Measurements from ENCODE around the gene C2CD5. TPM values are rescaled to one million over a fixed set of nuclear protein-coding genes. Genes with fewer than 3 reads are reported as not detected.

Gene C2CD5
- total and polyA plus RNA-seq, 4 donors, result 23.7 to 54.1 (median 35.1) TPM

DNA sequence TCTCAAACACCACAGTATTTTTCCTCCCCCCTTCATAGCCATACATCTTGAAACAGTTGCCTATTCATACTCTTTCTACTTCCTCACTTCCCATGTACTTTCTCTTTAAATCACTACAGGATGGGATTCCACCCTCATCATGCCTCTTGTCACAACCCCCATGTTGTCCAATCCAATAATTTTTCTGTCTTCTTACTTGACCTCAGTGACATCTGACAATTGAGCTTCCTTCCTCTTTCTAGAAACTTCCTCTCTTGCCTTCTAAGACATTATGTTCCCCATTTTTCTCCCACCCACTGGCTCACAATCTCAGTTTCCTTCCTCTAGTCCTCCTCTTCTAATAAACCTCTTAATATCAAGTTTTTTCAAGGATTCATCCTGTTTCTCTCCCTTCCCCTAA lies 5.3 kb downstream of the C2CD5 start:
- no peak overlapping the region for H3K27ac ChIP-seq (ENCODE audit: low read depth in 1 of 2, low read length in 2 of 2)
- no peak for ATAC-seq (ENCODE audit: low FRiP score)

DNA sequence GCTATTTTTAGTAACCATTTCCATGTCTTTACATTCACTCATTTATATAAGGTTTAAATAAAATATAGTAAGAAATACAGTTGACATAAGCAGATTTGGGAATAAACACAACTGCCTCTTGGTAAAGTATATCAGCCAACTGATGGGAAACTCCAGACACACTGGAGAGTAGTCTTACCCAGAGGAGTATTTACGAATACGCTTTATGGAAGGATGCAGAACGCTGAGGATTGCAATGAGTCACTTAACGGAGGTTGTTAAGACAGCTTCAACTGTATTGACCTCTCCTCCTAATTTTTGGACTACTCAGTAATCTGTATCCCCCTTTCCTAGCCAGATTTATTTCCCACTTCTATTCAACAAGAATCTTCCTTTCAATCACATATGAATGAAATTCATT lies 6.0 kb downstream of the C2CD5 start:
- Histone ChIP-seq H3K9me3 (ENCODE audit: control insufficient read depth, low read length) (no peaks in the 10 kb centered on the region), H3K27ac (ENCODE audit: low read depth in 1 of 2, low read length in 2 of 2) (no peak overlapping the region), H3K4me1 (ENCODE audit: control insufficient read depth in 1 of 2, insufficient read depth in 2 of 2, low read length in 2 of 2) (peaks cover 0 to 5% of the 10 kb centered on the region in 2 donors), H3K4me3 (ENCODE audit: low read length in 2 of 2) (no peak overlapping the region), H3K36me3 (ENCODE audit: control insufficient read depth in 1 of 2, insufficient read depth in 2 of 2, low read length in 1 of 2) (peaks cover 2% of the 10 kb centered on the region in 2 donors), H3K27me3 (ENCODE audit: control insufficient read depth in 1 of 2, insufficient read depth in 2 of 2, low read length in 1 of 2) (no peaks in the 10 kb centered on the region)
- DNase-seq (no peak), ATAC-seq (ENCODE audit: low FRiP score) (no peak)
- intact Hi-C loops (cut with DNase I), result no loop called here
- 94 to 95% methylated on average over 4 of the region's 4 CpGs for whole genome bisulfite sequencing, 2 donors

More for the DNA sequence above, 5.3 kb downstream of the C2CD5 start:
- Histone ChIP-seq H3K9me3 (ENCODE audit: control insufficient read depth, low read length) (no peaks in the 10 kb centered on the region), H3K4me1 (ENCODE audit: control insufficient read depth in 1 of 2, insufficient read depth in 2 of 2, low read length in 2 of 2) (peaks cover 0 to 5% of the 10 kb centered on the region in 2 donors), H3K4me3 (ENCODE audit: low read length in 2 of 2) (no peak overlapping the region), H3K36me3 (ENCODE audit: control insufficient read depth in 1 of 2, insufficient read depth in 2 of 2, low read length in 1 of 2) (no peaks in the 10 kb centered on the region), H3K27me3 (ENCODE audit: control insufficient read depth in 1 of 2, insufficient read depth in 2 of 2, low read length in 1 of 2) (no peaks in the 10 kb centered on the region)
- no peak for DNase-seq
- intact Hi-C loops (cut with DNase I), result no loop called here

DNA sequence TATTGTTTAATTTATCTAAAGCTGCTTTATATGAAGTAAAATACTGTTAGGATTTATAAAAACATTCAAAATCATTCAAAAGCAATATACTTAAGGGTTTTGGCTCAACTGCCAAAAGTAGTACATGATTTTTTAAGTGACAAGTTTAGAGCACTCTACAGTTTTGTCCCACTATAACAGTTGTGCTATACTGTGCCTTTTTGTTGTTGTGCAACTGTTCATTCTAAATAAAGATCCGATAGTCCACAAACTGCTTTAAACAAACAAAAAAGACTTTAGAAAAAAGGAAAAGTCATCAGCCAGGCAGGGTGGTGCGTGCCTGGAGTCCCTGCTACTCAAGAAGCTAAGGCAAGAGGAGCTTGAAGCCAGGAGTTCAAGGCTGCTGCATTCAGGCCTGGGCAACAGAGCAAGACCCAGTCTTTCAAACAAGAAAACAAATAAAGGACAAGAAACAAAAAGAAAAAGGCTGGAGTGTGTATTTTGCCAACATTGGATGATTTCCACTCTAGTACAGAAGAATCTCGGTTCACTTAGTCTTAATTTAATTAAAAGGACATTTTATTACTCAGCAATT lies 7.3 kb downstream of the C2CD5 start:
- no peaks in the 10 kb centered on the region for H3K9me3 ChIP-seq (ENCODE audit: control insufficient read depth, low read length)
- ATAC-seq (ENCODE audit: low FRiP score) (no peak), DNase-seq (no peak)
- no peak overlapping the region for H3K4me3 ChIP-seq (ENCODE audit: low read length in 2 of 2)
- no peaks in the 10 kb centered on the region for H3K27me3 ChIP-seq (ENCODE audit: control insufficient read depth in 1 of 2, insufficient read depth in 2 of 2, low read length in 1 of 2)
- peaks cover 7% of the 10 kb centered on the region in 2 donors for H3K36me3 ChIP-seq (ENCODE audit: control insufficient read depth in 1 of 2, insufficient read depth in 2 of 2, low read length in 1 of 2)
- no peak overlapping the region for H3K27ac ChIP-seq (ENCODE audit: low read depth in 1 of 2, low read length in 2 of 2)
- H3K4me1 ChIP-seq (ENCODE audit: control insufficient read depth in 1 of 2, insufficient read depth in 2 of 2, low read length in 2 of 2), result peaks cover 0 to 2% of the 10 kb centered on the region in 2 donors
- intact Hi-C loops (cut with DNase I), result no loop called here
- 62 to 69% methylated on average over 3 of the region's 3 CpGs for WGBS, 2 donors

DNA sequence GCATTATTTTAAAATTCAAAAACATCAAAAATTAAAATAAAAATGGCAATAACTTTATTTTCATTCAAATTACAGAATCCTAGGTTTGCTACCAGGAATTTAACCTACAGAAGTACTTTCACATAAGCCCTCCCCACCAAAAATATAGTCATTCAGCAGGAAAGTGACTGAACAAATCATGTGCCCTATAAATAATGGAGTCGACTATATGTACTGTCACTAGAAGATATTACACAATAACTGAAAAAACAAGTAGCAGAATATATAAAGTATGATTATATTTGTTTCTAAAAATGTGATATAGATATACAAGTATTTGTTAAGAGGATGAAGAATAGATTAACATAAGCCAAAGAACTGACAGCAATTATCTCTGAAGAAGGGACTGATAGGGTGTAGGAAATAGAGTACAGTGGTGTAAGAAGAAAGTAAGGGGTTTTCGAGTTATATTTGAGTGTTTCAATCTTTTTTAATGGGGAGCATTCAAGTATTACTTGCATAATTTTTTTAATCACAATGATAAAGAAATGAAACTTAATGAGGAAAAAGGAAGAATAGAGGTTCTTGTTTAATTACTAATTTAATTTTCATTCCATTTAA lies 7.9 kb downstream of the C2CD5 start:
- 82 to 85% methylated on average over 2 of the region's 2 CpGs for WGBS, 2 donors

DNA sequence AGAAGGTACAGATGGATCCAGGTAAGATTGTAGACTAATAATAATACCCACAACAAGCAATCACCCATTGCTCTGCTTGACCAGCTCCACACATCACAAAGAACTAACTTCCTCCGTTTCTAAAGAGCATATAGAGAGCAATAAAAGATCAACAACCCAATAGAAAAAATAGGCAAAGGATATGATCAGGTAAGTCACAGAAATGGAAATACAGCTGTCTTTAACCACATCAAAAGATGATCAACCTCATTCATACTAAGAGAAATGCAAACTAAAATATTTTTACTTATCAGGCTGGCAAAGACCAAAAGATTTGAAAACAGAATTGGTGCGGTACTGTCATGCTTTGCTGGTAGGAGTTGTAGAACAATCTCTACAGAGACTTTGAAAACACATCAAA lies 8.9 kb downstream of the C2CD5 start:
- ATAC-seq (ENCODE audit: low FRiP score) (no peak), DNase-seq (no peak)
- H3K4me3 ChIP-seq (ENCODE audit: low read length in 2 of 2), result no peak overlapping the region
- H3K4me1 ChIP-seq (ENCODE audit: control insufficient read depth in 1 of 2, insufficient read depth in 2 of 2, low read length in 2 of 2), result no peaks in the 10 kb centered on the region
- no peak overlapping the region for H3K27ac ChIP-seq (ENCODE audit: low read depth in 1 of 2, low read length in 2 of 2)
- H3K36me3 ChIP-seq (ENCODE audit: control insufficient read depth in 1 of 2, insufficient read depth in 2 of 2, low read length in 1 of 2), result peaks cover 7% of the 10 kb centered on the region in 2 donors
- H3K27me3 ChIP-seq (ENCODE audit: control insufficient read depth in 1 of 2, insufficient read depth in 2 of 2, low read length in 1 of 2), result no peaks in the 10 kb centered on the region
- 89 to 92% methylated on average over 2 of the region's 2 CpGs for WGBS, 2 donors
- intact Hi-C loops (cut with DNase I), result no loop called here
- no peaks in the 10 kb centered on the region for H3K9me3 ChIP-seq (ENCODE audit: control insufficient read depth, low read length)

More for the DNA sequence above, 7.9 kb downstream of the C2CD5 start:
- intact Hi-C loops (cut with DNase I), result no loop called here
- no peak overlapping the region for H3K4me3 ChIP-seq (ENCODE audit: low read length in 2 of 2)
- DNase-seq (no peak), ATAC-seq (ENCODE audit: low FRiP score) (no peak)
- H3K4me1 ChIP-seq (ENCODE audit: control insufficient read depth in 1 of 2, insufficient read depth in 2 of 2, low read length in 2 of 2), result peaks cover 0 to under 1% of the 10 kb centered on the region in 2 donors
- no peaks in the 10 kb centered on the region for H3K9me3 ChIP-seq (ENCODE audit: control insufficient read depth, low read length)
- H3K27me3 ChIP-seq (ENCODE audit: control insufficient read depth in 1 of 2, insufficient read depth in 2 of 2, low read length in 1 of 2), result no peaks in the 10 kb centered on the region
- H3K36me3 ChIP-seq (ENCODE audit: control insufficient read depth in 1 of 2, insufficient read depth in 2 of 2, low read length in 1 of 2), result peaks cover 7% of the 10 kb centered on the region in 2 donors
- no peak overlapping the region for H3K27ac ChIP-seq (ENCODE audit: low read depth in 1 of 2, low read length in 2 of 2)

DNA sequence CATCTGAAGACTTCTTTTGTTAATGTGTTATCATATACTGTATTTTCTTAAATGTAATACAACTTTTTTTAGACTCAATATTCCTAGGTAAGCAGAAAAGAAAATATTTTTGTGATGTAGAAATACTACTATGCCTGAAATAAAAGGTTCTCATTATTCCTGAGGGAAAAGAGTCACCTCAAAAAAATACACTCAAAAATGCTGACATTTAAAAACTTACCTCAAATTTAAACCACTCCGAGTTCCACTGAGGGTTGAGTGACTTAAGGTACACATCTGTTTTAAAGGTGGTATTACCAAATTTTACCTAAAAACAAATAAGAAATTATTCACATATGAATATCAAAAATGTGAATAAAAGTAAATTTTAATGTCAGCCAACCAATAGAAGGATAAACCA lies 9.3 kb downstream of the C2CD5 start:
- intact Hi-C loops (cut with DNase I), result no loop called here
- H3K36me3 ChIP-seq (ENCODE audit: control insufficient read depth in 1 of 2, insufficient read depth in 2 of 2, low read length in 1 of 2), result peaks cover 7% of the 10 kb centered on the region in 2 donors
- no peaks in the 10 kb centered on the region for H3K4me1 ChIP-seq (ENCODE audit: control insufficient read depth in 1 of 2, insufficient read depth in 2 of 2, low read length in 2 of 2)
- H3K27ac ChIP-seq (ENCODE audit: low read depth in 1 of 2, low read length in 2 of 2), result no peak overlapping the region
- 76 to 85% methylated on average over 1 of the region's 1 CpG for WGBS, 2 donors
- DNase-seq (no peak), ATAC-seq (ENCODE audit: low FRiP score) (no peak)
- H3K4me3 ChIP-seq (ENCODE audit: low read length in 2 of 2), result no peak overlapping the region
- H3K9me3 ChIP-seq (ENCODE audit: control insufficient read depth, low read length), result no peaks in the 10 kb centered on the region
- H3K27me3 ChIP-seq (ENCODE audit: control insufficient read depth in 1 of 2, insufficient read depth in 2 of 2, low read length in 1 of 2), result no peaks in the 10 kb centered on the region

DNA sequence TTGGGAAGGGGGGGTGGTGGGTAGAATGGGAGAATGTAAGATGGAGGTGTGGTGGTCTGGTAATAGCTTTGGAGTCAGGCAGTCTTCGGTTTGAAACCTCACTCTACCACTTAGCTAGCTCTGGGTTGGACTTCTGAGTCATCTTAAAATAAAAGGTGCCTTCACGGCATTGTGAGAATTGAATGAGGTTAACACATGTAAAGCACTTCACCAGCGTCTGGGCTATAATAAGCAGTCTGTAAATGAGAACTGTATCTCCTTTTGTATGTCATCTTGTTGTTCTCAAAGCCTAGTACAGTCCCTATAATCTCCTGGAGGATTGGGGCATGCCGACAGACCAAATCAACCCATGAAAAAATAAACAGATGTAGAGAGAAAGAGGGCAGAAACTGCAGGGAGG lies 11.2 kb downstream of the C2CD5 start:
- no peaks in the 10 kb centered on the region for H3K9me3 ChIP-seq (ENCODE audit: control insufficient read depth, low read length)
- intact Hi-C loops (cut with DNase I), result no loop called here
- H3K27ac ChIP-seq (ENCODE audit: low read depth in 1 of 2, low read length in 2 of 2), result no peak overlapping the region

DNA sequence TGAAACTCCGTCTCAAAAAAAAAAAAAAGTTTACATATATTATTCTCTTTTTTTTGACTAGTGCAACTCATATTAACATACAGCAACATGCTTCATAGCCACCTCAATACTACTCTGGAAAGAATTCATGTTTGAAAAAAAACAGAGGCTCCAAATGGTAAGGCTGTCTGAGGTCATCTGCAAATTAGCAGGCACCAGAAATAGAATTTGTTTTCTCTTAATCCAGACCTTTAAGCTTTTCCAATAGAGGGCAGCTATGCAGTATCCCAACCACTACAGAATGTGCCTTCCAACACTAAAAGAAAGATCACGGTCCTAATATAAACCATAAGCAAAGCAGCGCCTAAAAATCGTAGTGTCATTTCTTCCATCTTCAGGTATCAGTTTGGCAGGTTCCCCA lies 12.0 kb downstream of the C2CD5 start:
- ATAC-seq (ENCODE audit: low FRiP score) (no peak), DNase-seq (no peak)
- Histone ChIP-seq H3K9me3 (ENCODE audit: control insufficient read depth, low read length) (no peaks in the 10 kb centered on the region), H3K36me3 (ENCODE audit: control insufficient read depth in 1 of 2, insufficient read depth in 2 of 2, low read length in 1 of 2) (peaks cover 7 to 9% of the 10 kb centered on the region in 2 donors), H3K27me3 (ENCODE audit: control insufficient read depth in 1 of 2, insufficient read depth in 2 of 2, low read length in 1 of 2) (no peaks in the 10 kb centered on the region), H3K4me3 (ENCODE audit: low read length in 2 of 2) (no peak overlapping the region), H3K27ac (ENCODE audit: low read depth in 1 of 2, low read length in 2 of 2) (no peak overlapping the region), H3K4me1 (ENCODE audit: control insufficient read depth in 1 of 2, insufficient read depth in 2 of 2, low read length in 2 of 2) (no peaks in the 10 kb centered on the region)
- intact Hi-C loops (cut with DNase I), result no loop called here
- WGBS, 2 donors, result 89 to 91% methylated on average over 4 of the region's 4 CpGs

More for the DNA sequence above, 11.2 kb downstream of the C2CD5 start:
- 92 to 95% methylated on average over 4 of the region's 4 CpGs for WGBS, 2 donors
- peaks cover 7 to 9% of the 10 kb centered on the region in 2 donors for H3K36me3 ChIP-seq (ENCODE audit: control insufficient read depth in 1 of 2, insufficient read depth in 2 of 2, low read length in 1 of 2)
- DNase-seq (no peak), ATAC-seq (ENCODE audit: low FRiP score) (no peak)
- no peak overlapping the region for H3K4me3 ChIP-seq (ENCODE audit: low read length in 2 of 2)
- no peaks in the 10 kb centered on the region for H3K27me3 ChIP-seq (ENCODE audit: control insufficient read depth in 1 of 2, insufficient read depth in 2 of 2, low read length in 1 of 2)
- no peaks in the 10 kb centered on the region for H3K4me1 ChIP-seq (ENCODE audit: control insufficient read depth in 1 of 2, insufficient read depth in 2 of 2, low read length in 2 of 2)

DNA sequence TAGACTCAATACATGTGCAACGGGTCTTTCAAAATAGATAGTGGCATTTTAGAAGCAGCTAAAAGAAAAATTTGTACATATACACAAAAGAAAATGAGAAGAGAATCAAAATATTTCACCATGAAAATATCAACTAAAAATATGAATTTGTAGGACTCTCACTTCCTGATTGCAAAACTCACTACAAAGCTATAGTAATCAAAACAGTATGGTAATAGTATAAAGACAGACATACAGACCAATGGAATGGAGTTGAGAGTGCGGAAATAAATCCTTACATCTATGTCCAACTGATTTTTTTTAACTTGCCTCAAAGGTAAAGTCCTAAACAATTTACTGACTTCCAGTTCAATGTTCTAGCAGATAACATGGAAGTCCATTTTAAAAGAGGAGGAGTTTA lies 13.1 kb downstream of the C2CD5 start:
- DNase-seq (no peak), ATAC-seq (ENCODE audit: low FRiP score) (no peak)
- Histone ChIP-seq H3K9me3 (ENCODE audit: control insufficient read depth, low read length) (no peaks in the 10 kb centered on the region), H3K4me3 (ENCODE audit: low read length in 2 of 2) (no peak overlapping the region), H3K36me3 (ENCODE audit: control insufficient read depth in 1 of 2, insufficient read depth in 2 of 2, low read length in 1 of 2) (peaks cover 7 to 9% of the 10 kb centered on the region in 2 donors), H3K4me1 (ENCODE audit: control insufficient read depth in 1 of 2, insufficient read depth in 2 of 2, low read length in 2 of 2) (no peaks in the 10 kb centered on the region), H3K27ac (ENCODE audit: low read depth in 1 of 2, low read length in 2 of 2) (no peak overlapping the region), H3K27me3 (ENCODE audit: control insufficient read depth in 1 of 2, insufficient read depth in 2 of 2, low read length in 1 of 2) (no peaks in the 10 kb centered on the region)
- 97 to 98% methylated on average over 2 of the region's 2 CpGs for WGBS, 2 donors
- intact Hi-C loops (cut with DNase I), result no loop called here
